ENCODE data around the gene ITPA. TPM values are rescaled to one million over a fixed set of nuclear protein-coding genes. Genes with fewer than 3 reads are reported as not detected.
"Not testable (repeated sequence)": the region's sequence is repeated elsewhere in the genome, so short reads cannot be mapped to it uniquely, and the experiment has no call there.

The ITPA gene
- total RNA-seq, 1 donor from 2014 or later: 43.0 TPM

GRCh38 chr20:3173610-3174441, 35.5 kb upstream of the ITPA start:
- DNase-seq (ENCODE audit: low read depth in 2 of 2): peak; percentile 40 to 85

GRCh38 chr20:3174442-3175261, 34.6 kb upstream of the ITPA start:
- DNase-seq (ENCODE audit: low read depth in 2 of 2): peak in 1 of 2 donors; percentile 12

- no peak for DNase-seq (ENCODE audit: low read depth in 2 of 2)
These were observed 34.0 kb upstream of the ITPA start for GRCh38 chr20:3175270-3175669.

GRCh38 chr20:3177746-3178485, 31.4 kb upstream of the ITPA start:
- no peak for DNase-seq (ENCODE audit: low read depth in 2 of 2)

GRCh38 chr20:3180319-3180718, 29.0 kb upstream of the ITPA start:
- no peak for DNase-seq (ENCODE audit: low read depth in 2 of 2)

- DNase-seq (ENCODE audit: low read depth in 2 of 2): peak; percentile 40 to 73
These were observed 28.0 kb upstream of the ITPA start for GRCh38 chr20:3181270-3181669.

GRCh38 chr20:3182429-3182828, 26.9 kb upstream of the ITPA start:
- DNase-seq (ENCODE audit: low read depth in 2 of 2): not testable (repeated sequence)

- DNase-seq (ENCODE audit: low read depth in 2 of 2): no peak
These were observed 25.2 kb upstream of the ITPA start for GRCh38 chr20:3183896-3184612.

- not testable (repeated sequence) for DNase-seq (ENCODE audit: low read depth in 2 of 2)
These were observed 21.4 kb upstream of the ITPA start for GRCh38 chr20:3187861-3188260.

- DNase-seq (ENCODE audit: low read depth in 2 of 2): no peak
These were observed 20.4 kb upstream of the ITPA start for GRCh38 chr20:3188823-3189413.

- no peak for DNase-seq (ENCODE audit: low read depth in 2 of 2)
These were observed 19.7 kb upstream of the ITPA start for GRCh38 chr20:3189561-3190131.

GRCh38 chr20:3190681-3191111, 18.6 kb upstream of the ITPA start:
- DNase-seq (ENCODE audit: low read depth in 2 of 2): no peak

- no peak for DNase-seq (ENCODE audit: low read depth in 2 of 2)
These were observed 16.9 kb upstream of the ITPA start for GRCh38 chr20:3192226-3193015.

GRCh38 chr20:3193806-3194616, 15.3 kb upstream of the ITPA start:
- DNase-seq (ENCODE audit: low read depth in 2 of 2): no peak

- no peak for DNase-seq (ENCODE audit: low read depth in 2 of 2)
These were observed 14.5 kb upstream of the ITPA start for GRCh38 chr20:3194617-3195280.

- DNase-seq (ENCODE audit: low read depth in 2 of 2): no peak
These were observed 13.6 kb upstream of the ITPA start for GRCh38 chr20:3195590-3196237.

- no peak for DNase-seq (ENCODE audit: low read depth in 2 of 2)
These were observed 10.1 kb upstream of the ITPA start for GRCh38 chr20:3199206-3199605.
